Gastrocnemius medialis (tissue), 4 donors: ENCODE data around the gene PCDH9.

Experiments used
- POLR2A ChIP-seq, 2 donors: fragments of 450-650 bp; IDR thresholded peaks; one replicate each; pipeline ENCODE4 v1.6.1; 2017; ENCODE audit warnings: antibody characterized with exemption in 2 of 2, mild to moderate bottlenecking in 2 of 2, moderate library complexity in 2 of 2
- TF ChIP-seq, protein P1 (sequence below), 5 experiments: fragments of 450-650 bp in 3 of 5; fragments of 200-600 bp in 2 of 5; sonication (generic) in 2 of 5; IDR thresholded peaks in 4 of 5; conservative IDR thresholded peaks in 1 of 5; 1 replicate in 4 of 5; 2 replicates in 1 of 5; pipeline ENCODE4 v1.5.1; 2016 to 2019; ENCODE audit warnings: antibody characterized with exemption in 5 of 5, mild to moderate bottlenecking in 3 of 5, moderate library complexity in 3 of 5

GRCh38 chr13:66483712-66484111 is 746.4 kb downstream of the PCDH9 start:
- TF ChIP-seq, protein P1, sequence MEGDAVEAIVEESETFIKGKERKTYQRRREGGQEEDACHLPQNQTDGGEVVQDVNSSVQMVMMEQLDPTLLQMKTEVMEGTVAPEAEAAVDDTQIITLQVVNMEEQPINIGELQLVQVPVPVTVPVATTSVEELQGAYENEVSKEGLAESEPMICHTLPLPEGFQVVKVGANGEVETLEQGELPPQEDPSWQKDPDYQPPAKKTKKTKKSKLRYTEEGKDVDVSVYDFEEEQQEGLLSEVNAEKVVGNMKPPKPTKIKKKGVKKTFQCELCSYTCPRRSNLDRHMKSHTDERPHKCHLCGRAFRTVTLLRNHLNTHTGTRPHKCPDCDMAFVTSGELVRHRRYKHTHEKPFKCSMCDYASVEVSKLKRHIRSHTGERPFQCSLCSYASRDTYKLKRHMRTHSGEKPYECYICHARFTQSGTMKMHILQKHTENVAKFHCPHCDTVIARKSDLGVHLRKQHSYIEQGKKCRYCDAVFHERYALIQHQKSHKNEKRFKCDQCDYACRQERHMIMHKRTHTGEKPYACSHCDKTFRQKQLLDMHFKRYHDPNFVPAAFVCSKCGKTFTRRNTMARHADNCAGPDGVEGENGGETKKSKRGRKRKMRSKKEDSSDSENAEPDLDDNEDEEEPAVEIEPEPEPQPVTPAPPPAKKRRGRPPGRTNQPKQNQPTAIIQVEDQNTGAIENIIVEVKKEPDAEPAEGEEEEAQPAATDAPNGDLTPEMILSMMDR (IDR thresholded peaks at IDR 0.05 in 4 of 5, conservative IDR thresholded peaks at IDR 0.05 in 1 of 5) = no peak
- TF ChIP-seq POLR2A (IDR thresholded peaks at IDR 0.05) = no peak
